Gastrocnemius medialis (tissue), 4 donors: ENCODE results near the gene LY6G5C. TPM values are rescaled to one million over a fixed set of nuclear protein-coding genes. Genes with fewer than 3 reads are reported as not detected.

Experiments used
- ATAC-seq, 2 donors: fragments of 150-250 bp; one replicate each; pipeline ENCODE4 v1.9.1; 2016
- DNase-seq, 2 donors: peaks; one replicate each; pipeline ENCODE4 v3.0.0-alpha.2; 2019
- H3K27ac ChIP-seq, 4 donors: fragments of 200-600 bp; sonication (generic); 1 replicate in 1 of 4; 2 replicates in 3 of 4; pipeline ENCODE4 v1.5.1; 2016 to 2018; ENCODE audit warnings: mild to moderate bottlenecking in 2 of 4, moderate library complexity in 1 of 4
- H3K27me3 ChIP-seq, 3 donors: fragments of 200-600 bp; sonication (generic) in 2 of 3; 1 replicate in 1 of 3; 2 replicates in 2 of 3; pipeline versions ENCODE4 v1.5.1 to v1.6.0; 2016 to 2019; ENCODE audit warnings: mild to moderate bottlenecking in 1 of 3, moderate library complexity in 1 of 3
- H3K36me3 ChIP-seq, 2 donors: fragments of 200-600 bp; sonication (generic) in 1 of 2; one replicate each; pipeline ENCODE4 v1.5.1; 2017 to 2018
- H3K4me1 ChIP-seq, 2 donors: fragments of 200-600 bp; sonication (generic) in 1 of 2; one replicate each; pipeline ENCODE4 v1.5.1; 2016 to 2017; ENCODE audit warnings: mild to moderate bottlenecking in 2 of 2
- H3K4me3 ChIP-seq, 4 donors: fragments of 200-600 bp; sonication (generic) in 3 of 4; 1 replicate in 1 of 4; 2 replicates in 3 of 4; pipeline ENCODE4 v1.5.1; 2016 to 2019; ENCODE audit warnings: mild to moderate bottlenecking in 2 of 4
- H3K9me3 ChIP-seq, 3 donors: fragments of 200-600 bp; sonication (generic) in 2 of 3; 1 replicate in 1 of 3; 2 replicates in 2 of 3; pipeline ENCODE4 v1.5.1; 2016 to 2019
- CTCF ChIP-seq, 5 experiments: fragments of 450-650 bp in 3 of 5; fragments of 200-600 bp in 2 of 5; sonication (generic) in 2 of 5; IDR thresholded peaks in 4 of 5; conservative IDR thresholded peaks in 1 of 5; 1 replicate in 4 of 5; 2 replicates in 1 of 5; pipeline ENCODE4 v1.5.1; 2016 to 2019; ENCODE audit warnings: antibody characterized with exemption in 5 of 5, mild to moderate bottlenecking in 3 of 5, moderate library complexity in 3 of 5
- POLR2A ChIP-seq, 2 donors: fragments of 450-650 bp; IDR thresholded peaks; one replicate each; pipeline ENCODE4 v1.6.1; 2017; ENCODE audit warnings: antibody characterized with exemption in 2 of 2, mild to moderate bottlenecking in 2 of 2, moderate library complexity in 2 of 2
- in situ Hi-C, 4 donors: fragments of 200-750 bp; cut with MboI; loops; one replicate each; pipeline versions ENCODE4 v1.15.0 to v1.8.0; 2017; ENCODE audit warnings: low sequenced_read_pairs in 4 of 4
- intact Hi-C: fragments of 100-400 bp; cut with DNase I; formaldehyde crosslinking; loops from one replicate; pipeline ENCODE4 v1.15.1; 2023; ENCODE audit warnings: low total_unique reads
- microRNA-seq, 2 donors: library from miRNA; unstranded; fragments of <30 nt; microRNA quantifications; one replicate each; pipeline ENCODE4, GENCODE V29; 2016; ENCODE audit warnings: borderline replicate concordance in 2 of 2
- total RNA-seq, 4 donors: library from RNA; depleted of rRNA; stranded (reverse); fragments of >200 nt; gene quantifications; one replicate each; pipeline versions ENCODE4 v1.1.0 to v1.2.3, GENCODE V29; 2016

LY6G5C gene
- total RNA-seq, 4 donors from 2014 or later, result 1.3 to 3.2 TPM; not detected in 2

- TF ChIP-seq CTCF (IDR thresholded peaks at IDR 0.05 in 4 of 5, conservative IDR thresholded peaks at IDR 0.05 in 1 of 5) (no peak), POLR2A (IDR thresholded peaks at IDR 0.05) (no peak)
- peaks cover 8 to 93% of the 10 kb centered on the region in 2 donors for H3K36me3 ChIP-seq
- intact Hi-C loops, result loop anchor here (10.0 kb wide), 1 partner anchor 1012 kb away; the partner anchor contains the start of genes MRPS18B and PPP1R10
- no peaks in the 10 kb centered on the region for H3K9me3 ChIP-seq
- H3K27me3 ChIP-seq, result no peaks in the 10 kb centered on the region
- H3K4me1 ChIP-seq, result peaks cover 6 to 10% of the 10 kb centered on the region in 2 donors
- H3K4me3 ChIP-seq, result no peak overlapping the region
- no peak for DNase-seq
- in situ Hi-C loops, result no loop called here
- no peak overlapping the region for H3K27ac ChIP-seq
- no peak for ATAC-seq
Observed at GRCh38 chr6:31626952-31627351, 53.9 kb downstream of the LY6G5C start.

Small RNA genes lying within 50 kb of the gene (microRNA-seq; reads per million reads assigned to microRNA genes)
- 1.2 to 1.7 reads per million in 2 donors for gene MIR4646
- 0 reads per million in 2 donors for gene MIR6832

Other genes starting within 250 kb of the LY6G5C start
- gene MICB, start 182.9 kb downstream of the LY6G5C start, total RNA-seq, result 1 to 10 TPM in 1 of 4 donors, under 1 TPM in 3; 0.20 to 1.2 (median 0.50) TPM
- gene MCCD1, start 152.1 kb downstream of the LY6G5C start, total RNA-seq, result not detected
- 100 to 1,000 TPM; 107 to 198 (median 144) TPM for gene DDX39B, start 139.1 kb downstream of the LY6G5C start, total RNA-seq
- 1 to 10 TPM in 2 of 4 donors, under 1 TPM in 2; 0.46 to 1.8 (median 1.1) TPM for gene ATP6V1G2, start 134.5 kb downstream of the LY6G5C start, total RNA-seq
- gene NFKBIL1, start 133.5 kb downstream of the LY6G5C start, total RNA-seq, result 10 to 100 TPM; 17.6 to 21.7 (median 20.3) TPM
- not detected for gene LTA, start 108.8 kb downstream of the LY6G5C start, total RNA-seq
- under 1 TPM in 2 of 4 donors, not detected in 2; 0.23 to 0.87 TPM for gene TNF, start 105.5 kb downstream of the LY6G5C start, total RNA-seq
- gene LTB, start 98.6 kb downstream of the LY6G5C start, total RNA-seq, result not detected
- 10 to 100 TPM in 1 of 4 donors, 1 to 10 TPM in 2, not detected in 1; 1.6 to 22.3 (median 4.1) TPM for gene LST1, start 94.8 kb downstream of the LY6G5C start, total RNA-seq
- not detected for gene NCR3, start 88.1 kb downstream of the LY6G5C start, total RNA-seq
- gene AIF1, start 65.8 kb downstream of the LY6G5C start, total RNA-seq, result 10 to 100 TPM in 1 of 4 donors, 1 to 10 TPM in 3; 4.3 to 11.0 (median 4.8) TPM
- gene PRRC2A, start 60.4 kb downstream of the LY6G5C start, total RNA-seq, result 10 to 100 TPM; 38.9 to 67.7 (median 52.0) TPM
- 100 to 1,000 TPM; 305 to 509 (median 459) TPM for gene BAG6, start 28.4 kb downstream of the LY6G5C start, total RNA-seq
- 1 to 10 TPM; 1.8 to 7.9 (median 2.4) TPM for gene APOM, start 25.2 kb downstream of the LY6G5C start, total RNA-seq
- 10 to 100 TPM; 22.2 to 34.9 (median 26.8) TPM for gene C6orf47, start 20.3 kb downstream of the LY6G5C start, total RNA-seq
- gene GPANK1, start 16.1 kb downstream of the LY6G5C start, total RNA-seq, result 10 to 100 TPM; 17.3 to 29.8 (median 24.5) TPM
- gene CSNK2B, start 15.0 kb downstream of the LY6G5C start, total RNA-seq, result 100 to 1,000 TPM; 185 to 251 (median 226) TPM
- 1 to 10 TPM in 1 of 4 donors, under 1 TPM in 2, not detected in 1; 0.19 to 2.7 (median 0.60) TPM for gene LY6G5B, start 11.1 kb downstream of the LY6G5C start, total RNA-seq
- 10 to 100 TPM; 39.2 to 82.9 (median 57.5) TPM for gene ABHD16A, start 22.3 kb upstream of the LY6G5C start, total RNA-seq
- gene LY6G6F, start 25.8 kb upstream of the LY6G5C start, total RNA-seq, result not detected
- gene LY6G6D, start 34.3 kb upstream of the LY6G5C start, total RNA-seq, result not detected
- gene LY6G6C, start 40.7 kb upstream of the LY6G5C start, total RNA-seq, result not detected
- gene MPIG6B, start 42.3 kb upstream of the LY6G5C start, total RNA-seq, result not detected
- gene DDAH2, start 48.2 kb upstream of the LY6G5C start, total RNA-seq, result 10 to 100 TPM; 10.6 to 24.2 (median 15.4) TPM
- 10 to 100 TPM; 20.9 to 41.3 (median 26.3) TPM for gene CLIC1, start 55.5 kb upstream of the LY6G5C start, total RNA-seq
- gene MSH5, start 58.9 kb upstream of the LY6G5C start, total RNA-seq, result 1 to 10 TPM in 3 of 4 donors, under 1 TPM in 1; 0.35 to 7.8 (median 1.6) TPM
- gene SAPCD1, start 81.6 kb upstream of the LY6G5C start, total RNA-seq, result not detected
- gene VWA7, start 96.3 kb upstream of the LY6G5C start, total RNA-seq, result 1 to 10 TPM; 2.0 to 7.8 (median 4.7) TPM
- 100 to 1,000 TPM in 1 of 4 donors, 10 to 100 TPM in 3; 39.2 to 102 (median 67.4) TPM for gene VARS1, start 114.7 kb upstream of the LY6G5C start, total RNA-seq
- gene LSM2, start 125.9 kb upstream of the LY6G5C start, total RNA-seq, result 10 to 100 TPM; 25.1 to 43.7 (median 32.9) TPM
- 1 to 10 TPM; 1.1 to 7.1 (median 3.5) TPM for gene HSPA1L, start 134.2 kb upstream of the LY6G5C start, total RNA-seq
- 100 to 1,000 TPM in 2 of 4 donors, 10 to 100 TPM in 2; 85.8 to 205 (median 111) TPM for gene HSPA1A, start 134.5 kb upstream of the LY6G5C start, total RNA-seq
- gene HSPA1B, start 146.7 kb upstream of the LY6G5C start, total RNA-seq, result 100 to 1,000 TPM in 2 of 4 donors, 10 to 100 TPM in 2; 71.5 to 178 (median 112) TPM
- gene NEU1, start 181.8 kb upstream of the LY6G5C start, total RNA-seq, result 10 to 100 TPM; 20.8 to 42.7 (median 38.1) TPM
- 1 to 10 TPM in 1 of 4 donors, not detected in 3; 1.6 TPM for gene SLC44A4, start 197.9 kb upstream of the LY6G5C start, total RNA-seq
- 10 to 100 TPM in 3 of 4 donors, 1 to 10 TPM in 1; 8.4 to 17.5 (median 13.0) TPM for gene EHMT2, start 216.6 kb upstream of the LY6G5C start, total RNA-seq
- gene ZBTB12, start 221.0 kb upstream of the LY6G5C start, total RNA-seq, result under 1 TPM in 1 of 4 donors, not detected in 3; 0.26 TPM
- gene C2, start 246.7 kb upstream of the LY6G5C start, total RNA-seq, result 1 to 10 TPM; 2.7 to 4.9 (median 3.6) TPM